Stimulated activated CD4-positive, alpha-beta T cell treated with anti-CD3 and anti-CD28 coated beads, Interleukin-2, amount 100 ng/mL, for 24 hours (primary cell): ENCODE data around the gene VWDE.
"Not testable (repeated sequence)": the region's sequence is repeated elsewhere in the genome, so short reads cannot be mapped to it uniquely, and the experiment has no call there.

ENCODE experiments used
- DNase-seq, 2 donors: peaks; one replicate each; pipeline ENCODE4 v3.0.0-alpha.2; 2020

The VWDE gene

GRCh38 chr7:12403287-12404181, at the start of gene VWDE:
TSS of gene VWDE (minus strand) at chr7:12403865. CDS start at chr7:12403716, 149 bp downstream.
- peak; percentile 63 to 64 for DNase-seq

DNA sequence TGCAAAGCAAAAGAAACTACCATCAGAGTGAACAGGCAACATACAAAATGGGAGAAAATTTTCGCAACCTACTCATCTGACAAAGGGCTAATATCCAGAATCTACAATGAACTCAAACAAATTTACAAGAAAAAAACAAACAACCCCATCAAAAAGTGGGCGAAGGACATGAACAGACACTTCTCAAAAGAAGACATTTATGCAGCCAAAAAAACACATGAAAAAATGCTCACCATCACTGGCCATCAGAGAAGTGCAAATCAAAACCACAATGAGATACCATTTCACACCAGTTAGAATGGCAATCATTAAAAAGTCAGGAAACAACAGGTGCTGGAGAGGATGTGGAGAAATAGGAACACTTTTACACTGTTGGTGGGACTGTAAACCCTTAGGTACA, 49.5 kb upstream of the VWDE start:
- DNase-seq, result not testable (repeated sequence)

- DNase-seq, result no peak
These were observed 47.0 kb upstream of the VWDE start for GRCh38 chr7:12450615-12451014.

DNA sequence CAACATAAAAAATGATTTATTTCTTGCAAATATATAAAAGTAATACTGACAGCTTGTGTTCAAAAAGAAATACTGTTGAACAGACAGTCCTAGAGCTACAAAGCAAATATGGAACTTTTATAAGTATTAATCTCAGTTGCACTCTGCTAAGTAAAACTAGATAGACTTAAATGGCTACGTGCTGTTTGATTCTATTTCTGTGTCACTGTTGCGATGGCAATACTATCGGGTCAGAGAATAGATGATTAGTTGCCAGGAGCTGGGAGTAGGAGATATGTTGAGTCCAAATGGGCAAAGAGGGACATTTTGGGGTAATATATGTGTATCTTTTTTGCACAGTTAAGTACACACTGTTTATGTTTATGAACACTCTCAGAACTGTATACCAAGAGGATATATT, 41.1 kb upstream of the VWDE start:
- DNase-seq, result no peak

DNA sequence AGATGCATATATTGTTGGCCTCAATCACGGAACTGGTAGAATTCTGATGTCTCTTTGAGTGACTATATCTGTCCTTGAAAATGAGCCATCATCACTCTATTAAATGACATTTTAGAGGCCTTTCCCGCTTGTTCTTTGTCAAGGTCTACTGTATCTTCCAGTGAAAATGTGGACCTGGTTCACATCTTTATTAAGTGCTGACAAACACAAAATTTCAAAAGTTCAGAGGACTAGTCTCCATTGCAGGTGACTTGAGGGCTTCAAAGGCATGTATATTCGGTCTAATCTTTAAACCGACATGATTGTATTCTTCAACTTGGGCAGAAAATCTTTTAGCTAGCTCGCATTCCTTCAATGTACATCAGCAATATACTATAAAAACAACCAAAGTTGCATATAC, 36.6 kb upstream of the VWDE start:
- DNase-seq, result no peak

DNA sequence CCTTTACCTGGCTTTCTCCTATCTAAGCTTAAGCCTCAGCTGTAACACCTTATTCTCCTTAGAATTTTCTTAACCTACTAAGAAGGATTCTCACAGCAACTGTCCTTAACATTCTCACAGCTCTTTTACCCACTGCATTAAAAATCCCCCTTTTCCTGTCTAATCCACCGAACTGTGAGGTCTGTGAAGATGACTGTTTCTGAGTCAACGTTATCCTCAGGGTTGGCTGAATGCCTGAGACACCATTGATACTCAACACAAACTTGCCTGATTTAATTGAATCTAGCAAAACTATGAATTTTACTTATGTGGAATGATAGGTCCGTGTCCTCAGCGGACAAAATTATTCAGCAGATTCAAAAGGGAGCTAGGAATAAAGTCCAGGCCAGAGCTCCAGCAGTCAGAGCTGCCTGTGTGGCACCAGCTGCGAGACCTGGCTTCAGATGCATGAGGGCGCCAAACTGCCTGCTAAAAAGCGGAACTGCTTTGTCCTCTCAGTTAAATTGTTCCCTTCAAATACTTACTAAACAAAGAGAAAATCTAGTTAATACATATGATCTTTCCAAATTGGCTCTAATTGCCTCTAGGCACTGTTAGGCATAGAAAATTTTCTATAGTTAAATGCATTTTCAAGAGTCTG, 33.4 kb upstream of the VWDE start:
- DNase-seq, result no peak

DNA sequence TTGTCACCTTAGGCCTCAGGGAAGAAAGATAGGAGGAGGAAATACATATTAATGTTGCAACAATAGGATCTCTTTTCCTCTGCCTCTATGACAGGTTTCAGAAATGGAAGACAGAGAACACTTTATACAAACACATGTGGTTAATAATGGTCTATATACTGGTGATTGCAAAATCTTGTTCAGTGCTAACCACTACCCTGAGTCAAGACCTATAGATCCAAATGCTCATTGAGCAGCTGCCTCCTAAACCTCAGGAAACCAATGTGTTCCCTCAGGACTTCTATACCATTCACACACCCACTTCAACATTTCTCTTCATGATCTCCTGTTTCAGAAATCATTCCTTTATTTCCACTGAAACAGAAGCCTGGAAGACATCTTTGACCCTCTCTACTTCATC, 32.5 kb upstream of the VWDE start:
- no peak for DNase-seq

DNA sequence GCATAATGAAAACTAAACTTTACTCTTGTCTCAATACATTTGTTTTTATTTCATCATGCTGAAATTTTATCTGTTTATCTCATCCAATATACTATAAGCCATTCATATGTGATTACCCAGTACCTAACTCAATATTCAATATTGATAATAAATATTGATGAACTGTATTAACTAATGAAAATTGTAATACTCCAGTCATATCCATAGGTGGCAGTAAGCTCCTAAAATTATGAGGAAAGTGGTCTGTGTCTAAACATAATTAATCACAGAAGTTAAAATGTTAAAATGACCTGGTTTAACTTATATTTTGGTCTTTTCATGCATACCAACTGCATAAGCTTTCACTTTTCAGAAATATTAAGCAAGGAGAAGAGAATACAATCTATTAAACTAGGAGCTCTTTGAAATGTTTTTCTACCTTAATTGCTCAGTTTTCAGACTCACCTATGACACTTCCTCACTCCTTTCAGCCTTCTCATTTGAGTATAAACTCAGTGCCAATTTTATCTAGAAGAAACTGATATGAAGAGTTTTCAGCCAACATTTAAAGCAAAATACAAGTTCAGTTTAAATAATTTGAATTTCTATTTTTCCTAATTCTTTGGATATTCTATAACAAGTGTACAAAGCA, 30.5 kb upstream of the VWDE start:
- no peak for DNase-seq

DNA sequence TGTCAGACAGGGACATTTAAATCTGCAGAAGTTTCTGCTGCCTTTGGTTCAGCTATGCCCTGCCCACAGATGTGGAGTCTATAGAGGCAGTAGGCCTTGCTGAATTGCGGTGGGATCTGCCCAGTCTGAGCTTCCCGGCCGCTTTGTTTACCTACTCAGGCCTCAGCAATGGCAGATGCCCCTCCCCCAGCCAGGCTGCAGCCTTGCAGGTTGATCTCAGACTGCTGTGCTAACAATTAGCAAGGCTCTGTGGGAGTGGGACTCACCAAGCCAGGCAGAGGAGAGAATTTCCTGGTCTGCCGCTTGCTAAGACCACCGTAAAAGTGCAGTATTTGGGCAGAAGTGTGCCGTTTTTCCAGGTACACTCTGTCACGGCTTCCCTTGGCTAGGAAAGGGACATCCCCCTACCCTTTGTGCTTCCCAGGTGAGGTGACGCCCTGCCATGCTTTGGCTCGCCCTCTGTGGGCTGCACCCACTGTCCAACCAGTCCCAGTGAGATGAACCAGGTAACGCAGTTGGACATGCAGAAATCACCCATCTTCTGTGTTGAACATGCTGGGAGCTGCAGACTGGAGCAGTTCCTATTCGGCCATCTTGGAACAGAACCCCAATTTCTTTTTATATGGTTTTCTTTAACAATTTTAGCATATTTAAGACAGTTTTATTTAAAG, 28.4 kb upstream of the VWDE start:
- DNase-seq, result no peak

- DNase-seq, result no peak
These were observed 21.6 kb upstream of the VWDE start for GRCh38 chr7:12425311-12425710.

DNA sequence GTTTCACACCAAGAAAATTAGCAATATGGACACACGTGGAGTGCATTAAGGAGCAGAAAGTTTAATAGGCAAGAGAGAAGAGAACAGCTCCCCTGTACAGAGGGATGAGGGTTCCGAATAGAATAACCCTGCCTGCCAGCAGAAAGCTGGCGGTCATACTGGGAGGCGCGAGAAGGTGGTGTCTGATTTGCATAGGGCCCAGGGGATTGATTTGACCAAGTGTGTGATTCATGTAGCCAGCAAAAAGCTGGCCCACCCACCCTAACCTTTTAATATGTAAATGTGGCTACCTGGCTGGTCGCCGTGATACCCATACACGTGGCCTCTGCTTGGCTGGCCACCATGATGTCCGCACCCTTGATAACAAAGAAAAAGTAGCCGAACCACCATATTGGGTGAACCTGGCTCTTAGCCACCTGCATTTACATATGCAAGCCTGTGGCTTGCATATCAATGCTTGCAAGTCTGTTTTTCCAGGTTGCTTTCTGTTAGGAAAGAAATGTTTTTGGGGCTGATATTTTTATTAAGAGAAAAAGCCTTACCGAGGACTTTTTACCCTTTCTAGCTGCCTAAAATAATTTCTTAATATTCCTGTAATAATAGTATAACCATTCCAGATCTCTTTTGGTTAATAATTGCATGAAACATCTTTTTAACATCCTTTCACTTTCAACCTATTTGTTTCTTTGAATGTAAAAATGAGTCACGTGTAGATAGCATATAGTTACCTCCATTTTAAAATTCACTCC, 20.5 kb upstream of the VWDE start:
- DNase-seq, result no peak

DNA sequence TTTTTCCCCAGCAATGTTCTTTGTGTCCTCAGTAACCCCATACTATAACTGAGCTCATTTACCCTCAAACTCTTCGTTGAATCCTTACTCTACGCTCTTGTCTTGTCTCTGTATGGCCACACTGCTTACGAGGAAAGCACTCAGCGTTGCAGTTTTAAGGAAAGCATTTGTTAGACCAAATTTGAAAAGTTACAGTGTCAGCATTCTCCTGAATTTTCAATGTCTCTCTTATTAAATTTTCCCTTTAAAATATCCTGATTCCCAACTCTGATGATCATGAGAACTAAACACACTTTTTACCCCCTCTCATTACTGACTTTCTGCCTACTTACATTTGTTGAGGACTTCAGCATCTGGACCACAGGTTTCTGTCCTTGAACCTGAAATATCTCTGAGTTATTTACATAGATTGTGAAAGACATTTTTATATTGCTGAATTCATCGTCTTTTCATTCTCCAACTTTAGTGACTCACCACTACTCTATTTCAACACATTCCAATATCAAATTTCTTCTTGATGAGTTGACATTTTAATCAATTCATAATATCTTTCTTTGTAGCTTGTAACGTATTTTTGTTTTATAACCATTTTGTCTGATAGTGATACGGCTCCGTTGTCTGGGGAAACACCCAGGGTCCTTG, 19.8 kb upstream of the VWDE start:
- no peak for DNase-seq

- no peak for DNase-seq
These were observed 19.1 kb upstream of the VWDE start for GRCh38 chr7:12422554-12423320.

- no peak for DNase-seq
These were observed 14.8 kb upstream of the VWDE start for GRCh38 chr7:12418452-12418851.

GRCh38 chr7:12415072-12415471, 11.4 kb upstream of the VWDE start:
- DNase-seq, result no peak

DNA sequence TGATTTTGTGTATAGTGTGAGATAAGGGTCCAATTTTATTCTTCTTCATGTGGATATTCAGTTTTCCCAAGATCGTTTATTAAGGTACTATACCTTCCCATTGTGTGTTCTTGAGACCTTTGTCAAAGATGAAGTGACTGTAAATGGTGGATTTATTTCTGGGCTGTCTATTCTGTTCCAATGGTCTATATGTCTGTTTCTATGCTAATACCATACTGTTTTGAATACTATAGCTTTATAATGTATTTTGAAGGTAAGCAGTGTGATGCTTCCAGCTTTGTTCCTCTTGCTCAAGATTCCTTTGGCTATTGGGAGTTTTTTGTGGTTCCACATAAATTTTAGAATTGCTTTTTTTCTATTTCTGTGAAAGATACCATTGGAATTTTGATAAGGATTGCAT, 8.7 kb upstream of the VWDE start:
- DNase-seq, result no peak

DNA sequence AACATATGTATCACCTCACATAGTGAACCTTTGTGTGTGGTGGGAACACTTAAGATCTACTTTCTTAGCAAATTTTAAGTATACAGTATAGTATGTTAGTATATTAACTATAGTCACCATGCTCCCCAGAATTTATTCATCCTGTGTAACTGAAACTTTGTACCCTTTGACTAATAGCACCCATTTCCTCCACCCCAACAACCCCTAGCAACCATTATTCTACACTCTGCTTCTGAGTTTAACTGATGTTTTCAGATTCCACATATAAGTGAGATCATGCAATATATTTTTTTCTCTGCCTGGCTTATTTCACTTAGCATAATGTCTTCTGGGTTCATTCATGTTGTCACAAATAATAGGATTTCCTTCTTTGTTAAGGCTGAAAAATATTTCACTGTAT, 6.9 kb upstream of the VWDE start:
- no peak for DNase-seq

DNA sequence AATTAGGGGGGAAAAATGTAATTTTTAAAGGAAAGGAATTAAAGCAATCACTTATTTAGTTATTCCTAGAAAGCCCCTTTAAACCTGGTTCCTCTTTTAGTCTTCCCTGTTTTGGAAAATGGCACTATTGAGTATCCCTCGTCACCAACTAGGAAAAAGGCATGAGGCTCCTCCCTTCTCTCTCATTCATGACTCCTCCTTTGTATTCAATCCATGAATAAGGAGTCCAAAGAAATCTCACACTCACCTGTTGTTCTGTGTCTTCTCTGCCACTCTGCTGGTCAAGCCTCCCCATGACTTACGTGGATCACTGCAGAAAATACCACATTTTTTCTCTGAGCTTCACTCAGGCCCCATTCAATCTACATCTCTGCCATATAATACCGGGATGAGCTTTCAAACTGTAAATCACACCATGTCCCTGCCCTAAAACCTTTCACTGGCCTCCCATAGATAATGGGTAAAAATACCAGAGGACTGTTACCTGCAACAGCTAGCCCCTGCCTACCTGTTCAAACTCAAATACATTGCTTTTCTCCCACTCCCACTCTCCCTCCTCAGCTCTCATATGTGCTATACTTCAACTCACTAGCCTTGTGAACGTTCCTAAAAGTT, 5.5 kb upstream of the VWDE start:
- DNase-seq, result no peak

DNA sequence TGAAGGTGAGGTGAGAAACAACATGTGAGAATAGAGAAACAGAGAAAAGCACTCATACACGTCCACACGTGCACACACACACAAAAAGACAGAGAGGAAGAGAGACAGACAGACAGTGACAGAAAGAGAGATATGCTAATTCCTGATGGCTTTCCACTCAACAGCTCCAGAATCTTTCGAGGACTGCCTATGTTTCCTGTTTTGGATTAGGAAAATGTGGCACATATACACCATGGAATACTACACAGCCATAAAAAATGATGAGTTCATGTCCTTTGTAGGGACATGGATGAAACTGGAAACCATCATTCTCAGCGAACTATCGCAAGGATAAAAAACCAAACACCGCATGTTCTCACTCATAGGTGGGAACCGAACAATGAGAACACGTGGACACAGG, 4.0 kb upstream of the VWDE start:
- DNase-seq, result not testable (repeated sequence)

- DNase-seq, result no peak
These were observed 1.3 kb downstream of the VWDE start for GRCh38 chr7:12402365-12402725.
